HG02840 (cell line): Measurements from ENCODE around the gene RHCG.

ENCODE experiments used
- ATAC-seq: cut with Tn5 transposase; IDR thresholded peaks from one replicate; pipeline ENCODE4 v1.9.1; 2021; ENCODE audit warnings: mild to moderate bottlenecking, moderate library complexity, moderate number of reproducible peaks; ENCODE audit not compliant: unreplicated experiment, low FRiP score

RHCG gene

DNA sequence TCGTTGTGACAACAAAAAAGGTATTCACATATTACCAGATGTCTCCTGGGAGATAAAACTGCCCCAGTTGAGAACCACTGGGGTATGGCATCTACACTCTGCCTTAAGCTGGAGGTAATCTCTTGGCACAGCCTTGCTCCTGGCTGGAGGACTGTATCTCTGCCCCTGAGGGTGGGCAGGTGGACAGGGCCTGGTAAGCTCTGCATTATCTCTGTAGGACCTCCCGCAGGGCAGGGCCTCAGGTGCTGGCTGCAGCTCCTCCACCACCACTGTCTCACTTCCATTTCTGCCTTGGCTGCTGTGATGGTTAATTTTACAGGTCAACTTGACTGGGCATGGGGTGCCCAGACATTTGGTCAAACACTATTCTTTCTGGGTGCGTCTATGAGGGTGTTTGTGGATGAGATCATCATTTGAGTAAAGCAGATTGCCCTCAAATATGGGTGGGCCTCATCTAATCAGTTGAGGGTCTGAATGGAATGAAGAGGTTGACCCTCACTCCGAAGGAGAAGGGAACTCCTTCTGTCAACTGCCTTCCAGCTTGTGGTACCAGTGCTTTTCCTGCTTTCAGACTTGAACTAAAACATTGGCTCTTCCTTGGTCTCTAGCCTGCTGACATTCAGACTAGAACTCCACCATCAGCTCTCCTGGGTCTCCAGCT lies 9.8 kb upstream of the RHCG start:
- no peak for ATAC-seq

DNA sequence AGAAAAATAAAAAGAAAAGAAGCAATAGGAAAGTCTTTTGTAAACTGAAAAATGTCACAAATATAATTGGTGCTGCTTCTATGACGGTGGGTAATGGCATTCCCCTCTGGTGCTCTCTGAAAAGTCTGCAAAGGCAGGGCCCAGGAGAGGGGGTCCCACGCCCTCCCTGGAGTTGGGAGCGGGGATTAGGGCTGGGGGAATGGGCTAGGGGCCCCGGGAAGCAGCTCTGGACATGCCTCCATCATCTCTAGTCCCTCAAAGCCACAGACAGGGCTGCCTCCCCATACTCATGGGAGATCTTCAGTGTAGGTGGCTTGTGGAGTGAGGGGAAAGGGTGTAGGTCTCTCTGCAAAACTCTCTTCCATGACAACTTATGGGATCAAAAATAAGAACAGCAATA lies 7.8 kb upstream of the RHCG start:
- ATAC-seq: no peak

DNA sequence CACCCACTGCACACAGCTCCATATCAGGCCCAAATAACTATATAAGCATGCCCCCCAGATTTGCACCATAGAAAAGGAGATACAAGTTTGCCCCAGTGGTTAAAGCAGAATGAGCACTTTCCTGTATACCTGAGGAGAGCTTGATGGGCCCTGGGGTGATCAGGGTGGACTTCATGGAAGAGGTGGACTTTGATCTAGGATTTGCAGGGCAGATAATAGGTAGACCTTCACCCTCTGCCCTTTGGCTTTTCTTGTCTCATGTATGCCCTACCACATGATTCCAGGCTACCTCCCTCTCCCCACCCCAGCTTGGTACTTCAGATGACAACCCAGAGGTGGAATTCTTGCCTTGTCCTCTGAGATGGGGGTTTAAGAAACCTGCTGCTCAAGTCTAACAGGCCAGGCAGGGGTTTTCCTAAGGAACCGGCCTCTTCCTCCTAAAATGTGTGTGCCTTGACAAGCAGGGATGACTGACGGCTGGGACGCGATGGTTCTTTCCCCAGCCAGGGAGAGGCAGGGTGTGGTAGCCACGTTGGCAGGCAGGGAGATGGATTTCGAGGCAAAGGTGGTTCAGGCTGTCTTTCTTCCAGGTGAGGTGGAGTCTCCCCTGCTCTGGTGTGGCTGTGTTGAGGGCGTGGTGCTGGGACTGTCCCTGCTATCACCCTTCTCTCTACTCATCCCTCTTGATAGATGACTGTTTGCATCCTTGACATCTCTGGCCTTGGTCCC lies 6.6 kb upstream of the RHCG start:
- no peak for ATAC-seq

DNA sequence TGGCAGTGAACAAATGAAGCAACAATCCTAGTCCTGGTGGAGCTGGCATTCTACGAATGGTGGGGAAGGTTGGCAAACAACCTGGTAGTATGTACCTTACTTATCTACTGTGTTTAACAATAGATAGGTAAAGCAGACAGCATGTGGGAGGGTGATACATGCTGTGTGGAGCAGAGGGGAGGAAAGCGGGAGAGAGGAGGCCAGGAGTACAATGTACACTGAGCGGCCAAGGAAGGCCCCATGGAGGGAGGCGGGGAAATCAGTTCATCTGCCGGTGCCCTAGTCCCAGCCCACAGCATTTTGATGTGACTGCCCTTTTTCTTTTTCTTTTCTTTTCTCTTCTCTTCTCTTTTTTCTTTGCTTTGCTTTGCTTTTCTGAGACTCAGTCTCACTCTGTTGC lies 5.3 kb upstream of the RHCG start:
- ATAC-seq: no peak

DNA sequence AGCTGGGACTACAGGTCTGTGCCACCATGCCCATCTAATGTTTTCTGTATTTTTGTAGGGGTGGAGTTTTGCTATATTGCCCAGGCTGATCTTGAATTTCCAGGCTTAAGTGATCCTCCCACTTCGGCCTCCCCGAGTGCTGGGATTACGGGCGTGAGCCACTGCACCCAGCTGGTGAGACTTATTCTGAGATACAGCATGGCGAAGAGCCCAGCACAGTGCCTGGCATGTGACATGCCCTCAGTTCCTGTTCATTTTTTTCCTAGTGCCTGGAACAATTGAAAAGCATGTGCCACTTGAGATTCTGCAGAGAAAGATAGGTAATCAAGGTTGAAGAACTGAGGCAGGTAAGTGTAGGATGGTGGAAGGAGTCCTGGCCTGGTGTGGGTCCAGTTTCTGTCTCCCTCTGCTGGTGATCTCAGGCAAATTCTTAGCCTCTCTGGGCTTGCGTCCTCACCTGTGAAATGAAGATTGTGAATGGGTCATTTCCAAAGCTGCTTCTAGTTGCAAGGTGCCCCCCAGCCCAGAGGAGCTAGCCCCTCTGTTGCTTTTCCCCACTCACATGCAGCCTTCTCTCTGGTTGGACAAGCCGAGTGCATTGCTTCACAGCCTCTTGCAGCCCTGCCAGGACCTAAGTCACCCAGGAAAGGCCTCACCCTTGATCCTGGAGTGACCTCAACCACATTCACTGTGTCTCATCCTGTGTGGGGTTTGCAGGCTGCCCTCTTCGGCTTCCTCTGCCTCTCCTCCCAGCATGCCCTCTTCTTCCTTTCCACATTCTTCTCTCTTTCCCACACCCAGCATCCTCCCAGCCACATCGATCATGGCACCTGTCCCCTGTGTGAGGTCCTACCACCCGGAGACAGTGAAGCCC lies 4.3 kb upstream of the RHCG start:
- no peak for ATAC-seq

DNA sequence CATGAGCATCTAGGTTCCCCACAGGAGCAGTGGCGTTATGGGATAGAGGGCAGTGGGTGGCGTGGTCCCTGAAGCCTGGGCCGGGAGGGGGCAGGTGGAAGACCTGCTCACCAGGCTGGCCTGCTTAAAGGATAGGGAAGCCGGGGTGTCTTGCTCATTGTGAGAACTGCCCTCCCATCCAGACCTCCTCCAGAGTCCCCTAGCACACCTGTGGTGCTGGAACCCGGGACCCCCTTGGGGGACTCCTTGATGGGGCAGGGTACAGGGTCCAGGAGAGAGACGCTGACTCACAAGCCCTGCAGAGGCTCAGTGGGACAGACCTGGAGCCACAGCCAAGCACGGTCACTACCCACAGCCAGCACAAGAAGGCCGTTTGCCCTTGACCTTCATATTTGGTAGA lies 2.8 kb upstream of the RHCG start:
- no peak for ATAC-seq

DNA sequence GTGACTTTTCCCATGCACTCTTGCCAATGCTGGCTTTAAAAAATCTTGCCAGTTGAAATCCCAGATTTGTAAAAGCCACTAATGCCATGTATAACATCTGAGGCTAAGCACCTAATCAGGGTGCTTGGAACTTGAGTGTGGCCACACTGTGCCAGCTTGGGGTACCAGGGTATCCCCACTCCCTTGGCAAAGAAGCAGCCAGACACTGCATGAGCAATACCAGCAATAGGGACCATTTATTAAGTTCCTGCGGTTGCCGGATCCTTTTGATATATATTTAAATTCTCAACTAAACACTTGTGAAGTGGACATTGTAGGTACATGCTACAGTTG lies 2.2 kb upstream of the RHCG start:
- ATAC-seq: no peak

DNA sequence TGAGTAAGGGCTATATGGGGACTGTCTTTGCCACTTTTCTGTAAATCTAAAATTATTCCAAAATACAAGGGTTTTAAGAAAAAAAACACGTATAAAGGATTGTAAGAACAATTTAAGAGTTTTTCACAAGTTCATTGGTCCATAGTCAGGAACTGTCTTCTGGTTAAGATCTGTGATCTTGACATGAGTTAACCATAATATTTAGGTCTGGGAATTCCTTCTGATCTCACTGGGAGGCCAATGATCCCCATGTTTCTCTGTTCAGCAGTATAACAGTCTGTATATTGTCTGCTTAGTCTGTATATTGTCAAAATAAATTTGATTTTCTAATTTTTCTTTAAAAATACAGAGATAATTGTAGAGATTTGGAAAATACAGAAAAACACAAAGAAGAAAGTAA lies 848 bp upstream of the RHCG start:
- ATAC-seq: no peak

DNA sequence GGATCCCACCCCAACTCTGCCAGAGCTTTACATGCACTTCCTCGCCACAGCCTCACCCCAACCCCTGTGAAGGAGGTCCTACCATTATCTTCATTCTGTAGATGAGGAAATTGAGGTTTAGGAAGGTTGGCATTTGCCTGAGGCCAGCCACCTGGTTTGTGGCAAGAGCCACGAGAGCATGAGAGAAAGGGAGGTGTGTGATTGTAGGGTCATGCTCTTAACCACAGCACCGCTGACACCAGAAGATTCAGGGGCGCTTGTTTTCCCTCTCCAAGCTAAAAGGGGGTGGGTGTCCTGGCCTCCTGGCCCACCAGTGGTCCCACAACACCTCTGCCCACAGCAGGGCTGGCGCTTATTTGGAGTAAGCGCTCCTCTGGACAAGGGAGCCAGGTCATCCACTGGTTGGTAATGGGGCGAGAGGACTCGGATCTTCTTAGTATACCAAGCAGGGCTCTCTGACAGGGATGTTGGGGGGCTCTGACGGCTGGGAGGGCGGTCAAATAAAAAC lies 691 bp downstream of the RHCG start:
- ATAC-seq: no peak

DNA sequence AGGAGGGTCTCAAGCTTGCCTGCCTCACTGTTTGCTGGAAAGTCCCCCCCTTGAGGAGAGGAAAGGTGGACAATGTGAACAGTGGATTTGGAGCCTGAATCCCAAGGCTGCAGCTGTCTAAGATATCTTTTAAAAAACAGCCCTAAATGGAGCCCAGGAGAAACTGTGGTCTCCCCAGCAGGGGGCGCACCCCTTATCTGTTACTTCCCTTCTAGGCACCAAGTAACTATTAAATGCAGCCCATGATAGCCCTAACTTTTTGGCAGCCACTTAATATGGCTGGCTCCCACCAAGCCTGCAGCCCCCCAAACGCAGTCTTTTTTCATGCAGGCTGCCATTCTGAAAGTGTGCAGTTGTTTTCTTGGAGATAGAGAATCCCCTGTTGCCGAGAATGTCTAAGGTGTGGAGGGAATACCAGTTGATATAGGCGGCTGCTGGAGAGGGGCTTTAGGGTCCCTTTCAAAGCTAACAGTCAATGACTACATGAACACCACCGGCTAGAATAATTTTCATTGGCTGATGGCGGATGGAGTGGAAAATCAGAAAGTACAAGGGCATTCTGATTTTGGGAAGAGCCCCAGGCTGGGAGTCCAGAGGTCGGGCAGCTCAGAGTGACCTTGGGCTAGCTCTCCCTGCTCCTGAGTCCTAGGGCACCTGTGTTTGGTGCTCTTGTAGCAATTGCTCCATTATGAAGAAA lies 1.3 kb downstream of the RHCG start:
- ATAC-seq: no peak

DNA sequence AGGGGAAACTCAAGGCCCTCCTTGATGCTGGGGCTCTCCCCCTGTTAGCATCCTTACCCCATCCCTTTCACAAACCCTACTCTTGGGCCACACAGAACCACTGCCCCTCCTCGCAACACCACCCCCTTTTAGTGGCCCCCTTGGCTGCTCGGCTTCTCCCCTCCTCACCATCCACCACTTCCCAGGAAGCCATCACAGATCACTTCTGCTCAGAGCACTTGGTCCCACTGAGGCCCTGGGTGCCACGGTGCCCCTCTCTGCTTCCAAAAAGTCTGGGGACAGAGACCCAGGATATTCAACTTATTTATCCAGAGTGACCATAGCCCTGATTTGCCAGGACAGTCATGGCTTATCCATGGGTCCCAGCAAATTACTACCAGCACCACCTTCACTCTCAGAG lies 2.4 kb downstream of the RHCG start:
- no peak for ATAC-seq

DNA sequence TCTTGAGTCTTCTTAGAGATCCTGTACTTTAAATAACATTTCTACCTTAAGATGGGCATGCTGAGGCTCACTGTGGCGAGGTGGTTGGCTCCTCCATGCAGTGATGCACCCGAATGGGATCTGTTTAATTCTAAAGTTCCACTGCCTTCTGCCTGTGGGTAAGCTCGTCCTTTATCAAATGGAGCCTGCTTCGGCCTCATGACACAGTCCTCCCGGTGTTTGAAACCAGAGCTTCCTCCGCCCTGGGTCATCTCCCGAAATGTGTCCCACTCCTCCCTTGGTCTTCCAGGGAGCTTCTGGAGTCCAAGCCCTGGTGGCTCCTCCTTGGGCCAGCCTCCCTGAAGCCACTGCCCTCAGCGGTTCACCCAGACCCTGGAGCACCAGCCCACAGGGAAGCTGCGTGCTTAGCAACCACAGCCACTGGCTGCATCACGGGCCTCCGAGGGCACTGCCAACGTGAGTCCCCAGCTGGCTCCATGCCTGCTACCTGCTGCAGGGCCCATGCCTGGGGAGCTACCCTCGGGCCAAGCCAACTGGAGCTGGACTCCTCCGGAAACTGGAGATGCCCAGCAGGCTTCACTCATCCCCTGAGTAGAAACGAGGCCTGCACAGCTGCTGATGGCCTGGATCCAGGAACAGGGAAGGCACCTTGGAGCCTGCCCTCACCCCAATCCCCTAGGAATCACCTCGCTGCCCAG lies 3.3 kb downstream of the RHCG start:
- ATAC-seq: no peak

DNA sequence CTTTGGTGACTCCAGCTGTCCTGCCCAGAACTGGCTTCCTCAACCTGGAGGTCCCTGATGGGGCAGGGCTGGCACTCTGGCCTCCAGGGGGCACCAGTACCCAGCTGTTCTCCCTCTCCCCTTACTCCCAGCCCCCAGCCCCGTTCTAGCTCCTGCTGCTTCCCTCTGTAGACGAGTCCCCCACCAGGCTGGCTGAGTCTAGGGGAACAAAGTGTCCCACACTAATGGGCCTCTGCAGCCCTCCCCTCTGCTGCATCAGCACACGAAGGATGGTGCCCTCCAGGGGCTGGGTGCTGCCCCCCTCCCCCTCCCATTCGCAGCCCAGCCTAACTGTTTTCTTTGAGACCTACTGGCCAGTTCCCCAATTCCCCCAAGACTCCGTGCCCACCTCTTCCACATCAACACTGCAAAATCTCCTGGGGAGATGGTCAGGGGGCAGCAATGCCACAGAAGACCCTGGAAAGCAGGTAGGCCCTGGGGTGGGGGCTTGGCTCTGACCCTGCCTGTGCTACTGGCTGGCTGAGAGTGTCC lies 4.2 kb downstream of the RHCG start:
- no peak for ATAC-seq

DNA sequence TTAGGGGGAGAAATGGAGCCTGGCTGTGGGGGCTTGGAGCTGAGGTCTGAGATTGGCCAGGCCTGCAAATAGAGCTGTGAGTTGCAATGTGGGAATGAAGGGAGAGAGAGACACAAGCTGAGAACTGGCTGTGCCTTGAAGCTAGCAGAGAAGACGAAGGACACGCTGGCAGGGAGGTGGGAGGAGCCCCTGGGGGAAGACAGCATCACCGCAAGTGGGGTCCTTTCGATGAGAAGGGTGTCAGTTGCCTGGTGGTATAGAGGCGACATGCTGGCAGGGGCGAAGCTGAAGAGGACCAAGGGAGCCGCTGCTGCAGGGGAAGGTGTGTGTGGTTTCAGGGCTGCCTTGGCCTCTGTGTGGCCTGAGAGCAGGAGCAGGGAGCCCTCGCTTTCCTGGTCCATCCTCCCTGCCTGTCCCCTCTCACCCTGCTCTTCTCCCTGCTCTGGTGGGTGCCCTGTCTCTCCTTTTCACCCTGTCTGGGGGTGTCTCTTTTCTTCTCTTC lies 5.5 kb downstream of the RHCG start:
- ATAC-seq: no peak

DNA sequence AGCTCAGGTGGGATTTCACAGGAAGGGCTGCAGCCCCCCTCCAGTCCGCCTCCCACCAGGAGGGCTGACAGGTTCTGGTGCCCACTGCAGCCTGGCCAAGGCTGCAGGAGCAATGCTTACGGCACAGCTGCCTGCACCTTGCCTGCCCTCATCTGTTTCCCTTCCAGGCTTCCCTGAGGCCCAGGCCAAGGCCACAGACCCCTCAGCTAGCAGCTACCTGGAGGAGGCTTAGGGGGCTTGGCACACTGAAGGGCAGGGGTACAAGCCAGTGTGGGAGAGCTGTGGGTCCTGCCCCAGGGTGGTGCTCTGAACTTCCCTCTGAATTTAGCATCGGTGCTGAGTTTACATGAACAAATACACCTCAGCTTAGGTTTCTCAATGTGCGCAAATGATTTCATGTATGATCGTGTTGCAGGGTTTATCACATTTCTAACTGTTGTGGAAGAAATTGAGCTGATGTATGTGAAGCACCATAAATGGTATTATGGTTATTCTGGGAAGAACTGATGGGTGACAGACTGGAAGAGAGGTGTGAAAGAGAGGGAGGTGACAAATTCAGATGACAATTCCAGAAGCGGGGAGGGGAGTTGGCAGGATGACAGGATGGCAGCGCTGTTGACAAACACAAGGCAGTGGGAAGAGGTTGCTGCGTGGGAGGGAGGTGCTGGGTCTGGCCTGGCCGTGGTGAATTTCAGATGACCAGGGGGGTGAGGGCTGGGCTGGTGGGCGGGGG lies 6.1 kb downstream of the RHCG start:
- ATAC-seq: no peak

DNA sequence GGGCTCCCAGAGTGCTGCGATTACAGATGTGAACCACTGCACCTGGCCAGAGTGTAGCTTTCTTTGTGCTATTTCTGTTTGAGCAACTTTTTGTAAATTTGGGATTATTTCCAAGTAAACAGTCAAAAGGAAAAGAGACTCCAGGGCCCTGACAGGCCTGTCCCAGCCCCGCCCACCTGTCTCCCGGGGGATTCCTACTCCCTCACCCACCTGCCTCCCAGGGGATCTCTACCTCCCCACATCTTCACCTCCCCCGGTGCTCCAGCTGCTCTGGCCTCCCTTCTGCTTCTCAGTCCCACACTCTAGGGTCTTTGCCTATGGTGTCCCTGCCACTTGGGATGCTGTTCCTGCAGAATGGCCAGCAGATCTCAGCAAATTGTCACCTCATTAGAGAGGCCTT lies 7.0 kb downstream of the RHCG start:
- ATAC-seq: no peak

DNA sequence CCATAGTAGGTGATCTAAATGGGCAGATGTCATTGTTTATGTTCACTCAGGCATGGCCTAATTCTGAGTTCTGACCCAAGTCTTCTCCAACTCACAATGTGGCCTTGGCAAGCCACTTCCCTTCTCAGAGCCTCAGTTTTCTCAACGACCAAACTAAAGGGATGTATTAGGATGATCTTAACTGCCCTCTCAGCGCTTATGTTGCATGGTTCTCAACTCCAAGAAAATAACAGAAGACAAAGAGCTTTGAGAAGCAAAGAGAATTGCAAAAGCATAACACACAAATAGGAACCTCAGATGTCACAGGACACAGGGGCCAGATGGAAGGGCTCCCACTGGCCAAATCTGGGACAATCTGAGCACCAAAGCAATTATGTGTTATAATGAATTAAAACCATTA lies 8.6 kb downstream of the RHCG start:
- ATAC-seq: no peak

DNA sequence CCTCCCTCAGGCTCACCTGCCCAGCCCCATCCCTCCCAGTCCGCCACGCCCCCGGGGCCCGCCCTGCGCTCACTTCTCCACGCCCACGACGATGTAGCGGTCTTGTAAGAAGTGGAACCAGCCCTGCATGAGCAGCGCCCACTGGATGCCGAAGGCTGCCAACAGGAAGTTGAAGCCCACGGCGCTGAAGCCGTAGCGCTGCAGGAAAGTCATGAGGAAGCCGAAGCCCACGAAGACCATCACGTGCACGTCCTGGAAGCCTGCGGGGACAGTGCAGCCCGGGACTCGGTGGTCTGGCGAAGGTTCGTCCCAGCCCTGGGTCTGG lies 9.7 kb downstream of the RHCG start:
- ATAC-seq: no peak

DNA sequence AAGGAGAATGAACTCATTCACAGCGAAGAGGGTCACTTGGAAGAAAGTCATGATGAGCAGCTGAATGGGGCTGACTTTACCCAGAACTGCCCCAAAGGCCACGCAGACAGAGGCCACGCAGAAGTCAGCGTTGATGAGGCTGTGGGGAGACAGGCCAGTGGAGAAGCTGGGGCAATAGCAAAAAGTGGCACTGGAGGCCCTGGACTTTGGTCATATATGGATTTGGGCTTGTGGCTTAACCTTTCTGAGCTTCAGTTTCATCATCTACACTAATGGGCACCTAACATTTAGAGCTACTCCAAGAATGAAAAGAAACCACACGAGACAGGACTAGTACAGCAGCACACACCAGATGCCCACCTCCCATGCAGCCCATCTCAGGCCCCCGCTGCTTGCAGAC lies 13.3 kb downstream of the RHCG start:
- no peak for ATAC-seq
